Naive thymus-derived CD4-positive, alpha-beta T cell (primary cell): Measurements from ENCODE around the gene AVPR1B. TPM values are rescaled to one million over a fixed set of nuclear protein-coding genes. Genes with fewer than 3 reads are reported as not detected.

Experiments used
- polyA plus RNA-seq, 2 donors: library from polyadenylated mRNA; unstranded; fragments of 300-500 nt; fragmentation: Illumina TruSeq; gene quantifications; one replicate each; pipeline ENCODE4 v1.2.3, GENCODE V29; 2021
- total RNA-seq, 6 experiments: library from RNA in 5 of 6; stranded (reverse) in 5 of 6; gene quantifications; 1 replicate in 5 of 6; 2 replicates in 1 of 6; pipeline ENCODE4 v1.2.3 and lab custom pipeline; 2021 to 2026

Gene AVPR1B
- total and polyA plus RNA-seq, 7 experiments from 2014 or later: 0.27 TPM; not detected in 6

Other genes with a start within 250 kb of the AVPR1B start
- not detected for gene SLC26A9, start 173.9 kb downstream of the AVPR1B start, total RNA-seq
- gene SLC26A9, start 173.9 kb downstream of the AVPR1B start, polyA plus RNA-seq: not detected
- gene RAB7B, start 114.0 kb downstream of the AVPR1B start, total RNA-seq: under 1 TPM in 3 of 5 experiments, not detected in 2; 0.24 to 0.76 (median 0.35) TPM
- not detected for gene RAB7B, start 114.0 kb downstream of the AVPR1B start, polyA plus RNA-seq
- not detected for gene CTSE, start 93.5 kb downstream of the AVPR1B start, total RNA-seq
- gene CTSE, start 93.5 kb downstream of the AVPR1B start, polyA plus RNA-seq: not detected
- gene RHEX, start 64.2 kb downstream of the AVPR1B start, total RNA-seq: 1 to 10 TPM in 2 of 5 experiments, under 1 TPM in 2, not detected in 1; 0.22 to 2.8 (median 0.72) TPM
- not detected for gene RHEX, start 64.2 kb downstream of the AVPR1B start, polyA plus RNA-seq
- gene FAM72A, start 85.5 kb upstream of the AVPR1B start, total RNA-seq: 10 to 100 TPM in 1 of 5 experiments, 1 to 10 TPM in 3, under 1 TPM in 1; 0.79 to 19.5 (median 1.4) TPM
- gene FAM72A, start 85.5 kb upstream of the AVPR1B start, polyA plus RNA-seq: under 1 TPM in 1 of 2 donors, not detected in 1; 0.60 TPM
- 100 to 1,000 TPM in 1 of 5 experiments, 10 to 100 TPM in 4; 11.7 to 118 (median 32.6) TPM for gene SRGAP2, start 86.2 kb upstream of the AVPR1B start, total RNA-seq
- 1 to 10 TPM; 4.6 to 7.4 TPM for gene SRGAP2, start 86.2 kb upstream of the AVPR1B start, polyA plus RNA-seq